Stimulated activated CD8-positive, alpha-beta memory T cell treated with anti-CD3 and anti-CD28 coated beads, Interleukin-2, amount 100 ng/mL, for 1 hour (primary cell): ENCODE results near the gene SEH1L.
"Not testable (repeated sequence)": the region's sequence is repeated elsewhere in the genome, so short reads cannot be mapped to it uniquely, and the experiment has no call there.

Experiments
- DNase-seq, 2 donors: peaks; one replicate each; pipeline ENCODE4 v3.0.0-alpha.2; 2020; ENCODE audit warnings: low read depth in 2 of 2

Gene SEH1L

GRCh38 chr18:12995952-12996477 is 48.2 kb downstream of the SEH1L start:
- DNase-seq, result no peak

- DNase-seq, result no peak
Measured at GRCh38 chr18:12996661-12997292, 49.0 kb downstream of the SEH1L start.

- not testable (repeated sequence) for DNase-seq
Measured at GRCh38 chr18:12997330-12997729, 49.5 kb downstream of the SEH1L start.

DNA sequence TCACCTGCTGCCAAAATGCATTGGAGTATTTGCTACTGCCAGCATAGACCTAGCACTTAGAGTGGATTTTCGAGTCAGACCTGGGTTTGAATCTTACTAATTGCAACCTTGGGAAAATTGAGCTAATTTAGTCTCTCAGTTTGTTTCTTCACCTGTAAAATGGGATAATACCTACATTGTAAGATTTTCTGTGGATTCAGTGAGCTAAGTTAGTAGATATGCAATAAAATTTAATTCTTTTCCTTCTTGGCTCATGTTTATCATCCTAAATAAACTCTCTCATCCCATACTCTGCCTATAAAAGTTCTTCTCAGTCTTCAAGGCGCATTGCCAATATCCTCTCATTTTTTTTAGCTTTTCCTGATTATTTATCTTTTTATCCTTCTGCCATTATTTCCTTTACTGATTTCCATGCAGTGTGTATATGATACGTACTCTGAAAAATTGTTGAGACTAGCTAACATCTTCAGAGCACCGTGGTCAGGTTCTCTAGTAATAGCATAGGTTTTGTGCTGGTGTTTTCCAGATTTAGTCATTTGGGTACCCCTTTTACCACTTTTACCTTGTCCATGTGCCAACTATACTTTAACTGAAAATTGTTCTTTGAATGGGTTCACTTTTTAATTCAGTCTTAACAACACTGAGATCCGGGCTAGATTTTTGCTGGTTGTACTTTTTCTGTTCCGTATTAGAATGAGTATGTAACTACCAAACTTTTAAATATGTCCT is 50.7 kb downstream of the SEH1L start:
- no peak for DNase-seq

DNA sequence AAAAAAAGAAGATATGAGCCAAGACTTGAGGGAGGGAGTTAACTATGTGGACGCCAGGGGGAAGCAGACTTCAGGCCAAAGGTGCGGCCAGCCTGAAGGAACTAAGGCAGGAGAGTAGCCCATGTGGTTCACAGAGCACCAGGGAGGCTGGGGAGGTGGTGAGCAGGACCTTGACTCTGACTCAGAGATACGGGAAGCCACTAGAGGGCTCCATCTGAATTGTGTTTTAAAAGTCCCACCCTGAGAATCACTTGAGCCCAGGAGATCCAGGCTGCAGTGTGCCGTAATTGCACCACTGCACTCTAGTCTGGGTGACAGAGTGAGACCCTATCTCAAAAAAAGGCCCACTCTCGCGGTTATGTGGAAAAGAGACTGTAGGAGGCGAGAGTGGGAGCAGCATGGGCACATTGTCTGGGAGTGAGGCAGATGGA is 55.7 kb downstream of the SEH1L start:
- no peak for DNase-seq

GRCh38 chr18:13004396-13004795 is 56.6 kb downstream of the SEH1L start:
- no peak for DNase-seq

GRCh38 chr18:13005289-13005688 is 57.5 kb downstream of the SEH1L start:
- DNase-seq, result no peak

DNA sequence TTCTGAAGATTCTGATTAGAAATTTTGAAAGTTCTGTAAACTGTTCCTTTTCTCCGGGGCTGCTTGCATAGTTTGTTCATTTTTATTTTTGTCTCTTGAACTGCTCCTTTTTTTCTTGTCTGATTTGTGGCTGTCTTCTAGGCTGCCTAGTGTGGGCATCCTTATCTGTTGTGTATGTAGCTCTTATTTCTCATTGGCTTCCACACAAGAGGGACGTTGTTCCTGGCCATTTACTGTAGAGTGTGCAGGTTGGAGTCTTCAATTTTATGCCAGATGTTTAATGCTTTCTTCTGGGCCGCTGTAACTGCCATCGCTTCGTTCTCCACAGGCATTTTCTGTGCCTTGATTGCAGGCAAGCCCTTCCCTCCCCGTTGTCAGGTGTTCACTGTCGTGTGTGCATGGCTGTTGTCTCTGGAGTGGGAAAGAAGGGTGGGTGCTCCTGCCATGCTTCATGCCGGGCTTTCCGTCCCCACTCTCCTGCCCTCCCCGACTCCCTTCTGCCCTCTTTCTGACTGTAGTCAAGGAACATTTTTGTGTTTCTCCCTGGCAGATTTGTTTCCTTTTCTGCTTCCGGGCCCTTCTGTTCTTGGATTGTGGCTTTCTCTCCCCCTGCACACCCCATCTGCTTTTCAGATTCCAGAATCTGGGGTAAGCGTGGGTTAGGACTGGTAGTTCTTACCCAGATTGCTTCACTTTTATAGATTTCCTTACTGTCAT is 58.9 kb downstream of the SEH1L start:
- DNase-seq, result no peak

GRCh38 chr18:13007248-13007560 is 59.4 kb downstream of the SEH1L start:
- no peak for DNase-seq

GRCh38 chr18:13011719-13012118 is 63.9 kb downstream of the SEH1L start:
- DNase-seq, result no peak

DNA sequence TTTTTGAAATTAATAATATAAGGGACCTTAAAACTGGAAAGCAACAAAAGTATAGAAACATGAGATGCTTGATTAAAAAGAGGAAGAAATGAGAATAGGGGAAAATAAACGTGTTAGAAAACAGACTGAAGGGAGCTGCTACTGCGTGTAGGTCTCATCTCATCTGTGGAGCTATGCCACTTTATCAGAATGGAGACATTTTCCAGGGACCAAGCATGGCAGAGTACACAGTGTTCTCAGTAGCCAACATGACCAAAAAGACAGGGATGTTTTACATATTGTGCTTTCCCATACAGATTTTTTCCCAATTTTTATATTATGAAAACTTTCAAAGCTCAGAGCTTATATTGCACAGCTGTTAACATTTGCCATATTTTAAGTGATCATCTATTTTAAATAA is 66.4 kb downstream of the SEH1L start:
- DNase-seq, result no peak

GRCh38 chr18:13014818-13015217 is 67.0 kb downstream of the SEH1L start:
- DNase-seq, result no peak

GRCh38 chr18:13017247-13017875 is 69.5 kb downstream of the SEH1L start:
- no peak for DNase-seq

- no peak for DNase-seq
Measured at GRCh38 chr18:13018374-13018773, 70.6 kb downstream of the SEH1L start.

GRCh38 chr18:13019301-13019700 is 71.5 kb downstream of the SEH1L start:
- no peak for DNase-seq

GRCh38 chr18:13022644-13023043 is 74.8 kb downstream of the SEH1L start:
- no peak for DNase-seq

DNA sequence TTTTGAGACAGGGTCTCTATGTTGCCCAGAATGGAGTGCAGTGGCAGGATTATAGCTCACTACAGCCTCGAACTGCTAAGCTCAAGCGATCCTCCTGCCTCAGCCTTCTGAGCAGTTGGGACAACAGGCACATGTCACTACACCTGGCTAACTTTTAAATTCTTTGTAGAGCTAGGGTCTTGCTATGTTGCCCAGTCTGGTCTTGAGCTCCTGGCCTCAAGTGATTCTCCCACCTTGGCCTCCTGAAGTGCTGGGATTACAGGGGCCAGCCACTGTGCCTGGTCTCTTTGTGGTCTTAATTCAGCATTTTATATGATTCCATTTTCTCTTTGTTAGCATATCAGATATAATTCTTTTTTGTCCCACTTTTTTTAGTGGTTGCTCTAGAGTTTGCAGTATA is 77.4 kb downstream of the SEH1L start:
- no peak for DNase-seq

GRCh38 chr18:13026583-13027270 is 78.9 kb downstream of the SEH1L start:
- DNase-seq, result no peak

GRCh38 chr18:13028869-13029268 is 81.1 kb downstream of the SEH1L start:
- DNase-seq, result no peak

GRCh38 chr18:13032173-13032572 is 84.4 kb downstream of the SEH1L start:
- DNase-seq, result no peak

- DNase-seq, result no peak
Measured at GRCh38 chr18:13035249-13035914, 87.6 kb downstream of the SEH1L start.
